DOHH2 (cell line): Measurements from ENCODE around the gene SIM1.

Experiments
- H3F3A ChIP-seq: fragments of 200-600 bp; sonication (generic), shearing (Covaris generic); 2 replicates; pipeline ENCODE4 v1.6.0; 2016; ENCODE audit warnings: antibody characterized with exemption, mild to moderate bottlenecking; ENCODE audit not compliant: control insufficient read depth, insufficient read depth
- H3K27ac ChIP-seq: fragments of 200-600 bp; sonication (generic); 2 replicates; pipeline ENCODE4 v1.5.1; 2014; ENCODE audit warnings: low read depth, mild to moderate bottlenecking, low read length, moderate library complexity
- H3K27me3 ChIP-seq: fragments of 200-600 bp; sonication (generic); 2 replicates; pipeline ENCODE4 v1.6.1; 2014; ENCODE audit warnings: mild to moderate bottlenecking, low read length, mixed read lengths; ENCODE audit not compliant: control insufficient read depth
- H3K36me3 ChIP-seq: fragments of 200-600 bp; sonication (generic); 2 replicates; pipeline ENCODE4 v1.6.1; 2014; ENCODE audit warnings: mild to moderate bottlenecking, low read length, moderate library complexity, mixed read lengths; ENCODE audit not compliant: control insufficient read depth
- H3K4me1 ChIP-seq: fragments of 200-600 bp; sonication (generic); 2 replicates; pipeline ENCODE4 v1.6.1; 2014; ENCODE audit warnings: mild to moderate bottlenecking, low read length, mixed read lengths; ENCODE audit not compliant: control insufficient read depth
- H3K4me2 ChIP-seq: fragments of 200-600 bp; sonication (generic); 2 replicates; pipeline ENCODE4 v1.6.0; 2014; ENCODE audit warnings: mild to moderate bottlenecking, low read length, moderate library complexity
- H3K4me3 ChIP-seq: fragments of 200-600 bp; sonication (generic); 2 replicates; pipeline ENCODE4 v1.5.1; 2014; ENCODE audit warnings: mild to moderate bottlenecking, low read length, mixed read lengths
- H3K79me2 ChIP-seq: fragments of 200-600 bp; sonication (generic); 2 replicates; pipeline ENCODE4 v1.6.1; 2014; ENCODE audit warnings: mild to moderate bottlenecking, low read length, mixed read lengths; ENCODE audit not compliant: control insufficient read depth
- H3K9me2 ChIP-seq: fragments of 200-600 bp; sonication (generic); replicated peaks from 2 replicates; pipeline ENCODE4 v1.6.1; 2014; ENCODE audit warnings: mild to moderate bottlenecking, low read length, mixed read lengths; ENCODE audit not compliant: control insufficient read depth
- H3K9me3 ChIP-seq: fragments of 200-600 bp; sonication (generic); 2 replicates; pipeline ENCODE4 v1.6.1; 2014; ENCODE audit warnings: antibody characterized with exemption, low read length, mixed read lengths; ENCODE audit not compliant: control insufficient read depth, insufficient read depth
- H4K20me1 ChIP-seq: fragments of 200-600 bp; sonication (generic); 2 replicates; pipeline ENCODE4 v1.6.0; 2014; ENCODE audit warnings: low read depth, mild to moderate bottlenecking, antibody characterized with exemption, low read length, moderate library complexity; ENCODE audit not compliant: control insufficient read depth, insufficient read depth
- CTCF ChIP-seq: fragments of 200-600 bp; sonication (generic); IDR thresholded peaks from one replicate; pipeline ENCODE4 v1.5.1; 2014; ENCODE audit warnings: antibody characterized with exemption, mild to moderate bottlenecking, low read depth, low read length; ENCODE audit not compliant: poor library complexity, severe bottlenecking
- EZH2phosphoT487 ChIP-seq: fragments of 200-600 bp; sonication (generic); IDR thresholded peaks from 2 replicates; pipeline ENCODE4 v1.6.1; 2017; ENCODE audit warnings: borderline replicate concordance, mild to moderate bottlenecking, antibody characterized with exemption, low read length, moderate library complexity, mixed read lengths

SIM1 gene

GRCh38 chr6:100353276-100354015, 111.3 kb downstream of the SIM1 start:
- Histone ChIP-seq H3K4me3 (no peak overlapping the region), H3K9me2 (no peaks in the 10 kb centered on the region; the same call in 1 of the 2 replicates), H3K4me1 (no peaks in the 10 kb centered on the region), H3K9me3 (no peaks in the 10 kb centered on the region), H3K4me2 (no peak overlapping the region), H3K27me3 (no peaks in the 10 kb centered on the region), H3F3A (no peaks in the 10 kb centered on the region), H3K36me3 (no peaks in the 10 kb centered on the region), H3K27ac (no peak overlapping the region), H3K79me2 (no peaks in the 10 kb centered on the region), H4K20me1 (no peaks in the 10 kb centered on the region)
- no peak for TF ChIP-seq EZH2phosphoT487
- TF ChIP-seq CTCF, result no peak

- Histone ChIP-seq H3K9me3 (no peaks in the 10 kb centered on the region), H3K4me3 (no peak overlapping the region), H4K20me1 (no peaks in the 10 kb centered on the region), H3K79me2 (no peaks in the 10 kb centered on the region), H3K27ac (no peak overlapping the region), H3K4me1 (no peaks in the 10 kb centered on the region), H3K9me2 (no peaks in the 10 kb centered on the region; the same call in 1 of the 2 replicates), H3K36me3 (no peaks in the 10 kb centered on the region), H3K27me3 (no peaks in the 10 kb centered on the region), H3F3A (no peaks in the 10 kb centered on the region), H3K4me2 (no peak overlapping the region)
- no peak for TF ChIP-seq EZH2phosphoT487
- no peak for TF ChIP-seq CTCF
Measured at GRCh38 chr6:100350139-100350538, 114.6 kb downstream of the SIM1 start.

DNA sequence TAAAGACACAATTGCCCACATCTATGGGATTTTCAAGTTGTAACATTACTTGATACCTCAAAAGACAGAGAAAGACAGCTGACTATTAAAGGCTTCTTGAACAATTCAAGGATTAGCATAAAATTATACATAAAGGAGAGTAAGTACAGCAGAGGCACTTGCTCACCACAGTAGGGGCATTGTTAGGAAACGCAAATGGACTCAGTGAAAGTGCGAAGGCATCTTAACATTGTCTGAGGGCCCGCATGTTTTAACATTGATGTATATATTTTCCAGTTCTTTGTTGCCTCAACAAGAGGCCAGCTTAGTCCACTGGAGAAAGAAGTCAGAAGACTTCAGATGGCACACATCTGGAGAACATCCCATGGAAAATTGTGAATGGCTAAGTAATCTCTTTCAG, 115.4 kb downstream of the SIM1 start:
- no peak overlapping the region for H3K27ac ChIP-seq
- H3K9me3 ChIP-seq, result no peaks in the 10 kb centered on the region
- no peaks in the 10 kb centered on the region for H3K36me3 ChIP-seq
- H3K27me3 ChIP-seq, result no peaks in the 10 kb centered on the region
- H3K4me1 ChIP-seq, result no peaks in the 10 kb centered on the region
- TF ChIP-seq CTCF, result no peak
- no peak for TF ChIP-seq EZH2phosphoT487
- no peaks in the 10 kb centered on the region for H4K20me1 ChIP-seq
- H3K4me3 ChIP-seq, result no peak overlapping the region
- H3K4me2 ChIP-seq, result no peak overlapping the region
- no peaks in the 10 kb centered on the region; the same call in 1 of the 2 replicates for H3K9me2 ChIP-seq
- H3F3A ChIP-seq, result no peaks in the 10 kb centered on the region
- H3K79me2 ChIP-seq, result no peaks in the 10 kb centered on the region
